COLO668 (cell line): ENCODE data around the gene EDC4.
A peak's percentile ranks its signal among the peaks of the same experiment; 100 is the strongest.

Experiments used
- DNase-seq: peaks from one replicate; lab custom pipeline; 2025; ENCODE audit not compliant: unreplicated experiment; lab: John Stamatoyannopoulos, UW

EDC4 gene

DNA sequence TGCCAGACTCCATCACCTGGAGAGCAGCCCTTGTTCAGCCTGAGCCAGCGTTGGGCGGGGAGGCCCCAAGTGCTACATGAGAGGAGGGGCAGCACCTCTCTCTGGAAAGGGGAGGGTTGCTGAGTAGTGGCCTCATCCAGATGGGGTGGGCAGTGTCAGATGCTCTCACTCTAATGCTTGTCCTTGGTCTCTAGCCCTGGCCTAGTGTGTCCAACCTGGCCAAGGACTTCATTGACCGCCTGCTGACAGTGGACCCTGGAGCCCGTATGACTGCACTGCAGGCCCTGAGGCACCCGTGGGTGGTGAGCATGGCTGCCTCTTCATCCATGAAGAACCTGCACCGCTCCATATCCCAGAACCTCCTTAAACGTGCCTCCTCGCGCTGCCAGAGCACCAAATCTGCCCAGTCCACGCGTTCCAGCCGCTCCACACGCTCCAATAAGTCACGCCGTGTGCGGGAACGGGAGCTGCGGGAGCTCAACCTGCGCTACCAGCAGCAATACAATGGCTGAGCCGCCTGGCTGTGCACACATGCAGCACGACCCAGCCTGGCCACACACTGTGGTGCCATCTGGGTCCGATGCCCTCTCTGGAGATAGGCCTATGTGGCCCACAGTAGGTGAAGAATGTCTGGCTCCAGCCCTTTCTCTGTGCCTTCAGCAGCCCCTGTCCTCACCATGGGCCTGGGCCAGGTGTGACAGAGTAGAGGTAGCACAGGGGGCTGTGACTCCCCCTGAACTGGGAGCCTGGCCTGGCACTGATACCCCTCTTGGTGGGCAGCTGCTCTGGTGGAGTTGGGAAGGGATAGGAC, 54.5 kb downstream of the EDC4 start:
- no peak for DNase-seq

DNA sequence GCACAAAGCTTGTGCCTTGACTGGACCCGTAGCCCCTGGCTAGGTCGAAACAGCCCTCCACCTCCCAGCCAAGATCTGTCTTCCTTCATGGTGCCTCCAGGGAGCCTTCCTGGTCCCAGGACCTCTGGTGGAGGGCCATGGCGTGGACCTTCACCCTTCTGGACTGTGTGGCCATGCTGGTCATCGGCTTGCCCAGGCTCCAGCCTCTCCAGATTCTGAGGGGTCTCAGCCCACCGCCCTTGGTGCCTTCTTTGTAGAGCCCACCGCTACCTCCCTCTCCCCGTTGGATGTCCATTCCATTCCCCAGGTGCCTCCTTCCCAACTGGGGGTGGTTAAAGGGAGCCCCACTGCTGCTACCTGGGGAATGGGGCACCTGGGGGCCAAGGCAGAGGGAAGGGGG, 55.3 kb downstream of the EDC4 start:
- no peak for DNase-seq

DNA sequence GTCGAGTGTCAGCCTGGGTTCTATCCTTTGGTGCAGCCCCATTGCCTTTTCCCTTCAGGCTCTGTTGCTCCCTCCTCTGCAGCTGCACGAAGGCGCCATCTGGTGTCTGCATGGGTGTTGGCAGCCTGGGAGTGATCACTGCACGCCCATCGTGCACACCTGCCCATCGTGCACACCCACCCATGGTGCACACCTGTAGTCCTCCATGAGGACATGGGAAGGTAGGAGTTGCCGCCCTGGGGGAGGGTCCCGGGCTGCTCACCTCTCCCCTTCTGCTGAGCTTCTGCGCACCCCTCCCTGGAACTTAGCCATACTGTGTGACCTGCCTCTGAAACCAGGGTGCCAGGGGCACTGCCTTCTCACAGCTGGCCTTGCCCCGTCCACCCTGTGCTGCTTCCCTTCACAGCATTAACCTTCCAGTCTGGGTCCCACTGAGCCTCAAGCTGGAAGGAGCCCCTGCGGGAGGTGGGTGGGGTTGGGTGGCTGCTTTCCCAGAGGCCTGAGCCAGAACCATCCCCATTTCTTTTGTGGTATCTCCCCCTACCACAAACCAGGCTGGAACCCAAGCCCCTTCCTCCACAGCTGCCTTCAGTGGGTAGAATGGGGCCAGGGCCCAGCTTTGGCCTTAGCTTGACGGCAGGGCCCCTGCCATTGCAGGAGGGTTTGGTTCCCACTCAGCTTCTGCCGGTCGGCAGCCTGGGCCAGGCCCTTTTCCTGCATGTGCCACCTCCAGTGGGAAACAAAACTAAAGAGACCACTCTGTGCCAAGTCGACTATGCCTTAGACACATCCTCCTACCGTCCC, 55.9 kb downstream of the EDC4 start:
- peak; percentile 83 for DNase-seq

DNA sequence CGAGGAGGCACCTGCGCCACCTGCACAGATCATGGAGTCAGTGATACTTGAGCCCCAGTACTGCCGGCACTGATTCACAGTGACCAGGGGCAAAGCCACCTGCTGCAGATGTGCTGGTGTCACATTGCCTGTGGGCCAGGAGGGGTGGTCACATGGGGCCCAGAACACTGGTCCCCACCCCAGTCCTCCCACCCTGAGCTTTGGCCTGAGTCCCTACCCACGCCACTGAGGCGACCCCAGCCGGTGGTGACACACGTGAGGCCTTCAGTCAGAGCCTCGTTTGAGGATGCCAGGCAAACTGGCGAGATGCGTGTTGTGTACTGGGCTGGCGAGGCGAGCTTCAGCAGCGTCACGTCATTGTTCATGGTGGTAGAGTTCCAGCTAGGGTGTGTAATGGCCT, 57.3 kb downstream of the EDC4 start:
- no peak for DNase-seq

DNA sequence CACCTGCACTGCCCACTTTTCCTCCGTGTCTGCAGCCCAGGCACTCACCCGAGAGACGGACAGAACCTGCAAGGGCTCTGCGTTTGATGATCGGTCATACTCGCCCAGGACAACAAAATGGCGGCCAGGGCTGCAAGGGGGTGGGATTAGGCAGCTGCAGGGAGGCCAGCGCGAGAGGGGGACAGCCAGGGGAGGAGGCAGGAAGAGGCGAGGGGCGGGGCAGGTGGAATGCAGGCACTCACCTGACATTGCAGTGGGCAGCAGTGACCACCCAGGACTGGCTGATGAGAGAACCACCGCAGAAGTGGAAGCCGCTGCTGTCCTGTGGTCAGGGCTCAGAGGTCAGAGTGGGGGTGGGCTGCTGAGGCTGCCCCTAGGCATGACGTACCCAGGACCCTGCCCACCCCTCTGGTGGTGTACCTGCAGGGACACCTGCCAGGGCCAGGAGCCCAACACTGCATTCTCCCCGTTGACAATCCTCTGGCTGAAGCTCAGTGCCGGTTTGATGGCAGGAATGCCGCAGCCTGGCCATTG, 57.9 kb downstream of the EDC4 start:
- no peak for DNase-seq
